Measurements from ENCODE around the gene DST. TPM values are rescaled to one million over a fixed set of nuclear protein-coding genes. Genes with fewer than 3 reads are reported as not detected.

DST gene
- total and polyA plus RNA-seq, 2 of the 8 experiments (the other 6 are each of a cell fraction or from before 2014, with no cell fraction given), result 49.4 to 116 TPM

GRCh38 chr6:56658326-56658725 lies 15.6 kb upstream of the DST start:
- peaks cover 0 to 5% (median 2%) of the 10 kb centered on the region in 4 experiments; a peak in 5 of 7 replicates for H3K4me1 ChIP-seq (replicated peaks in 1 of 4; ENCODE audit: control insufficient read depth in 3 of 4, insufficient read depth in 4 of 4, low read length in 3 of 4)
- H2BK12ac ChIP-seq (ENCODE audit: low read depth, low read length), result no peak overlapping the region
- no peak overlapping the region for H2BK15ac ChIP-seq (ENCODE audit: low read length)
- H3K23me2 ChIP-seq (ENCODE audit: low read depth, low read length), result no peaks in the 10 kb centered on the region; the same call in 1 of the 2 replicates
- CTCF ChIA-PET (ENCODE audit: partially characterized antibody), result interaction anchor here (1.4 to 1.7 kb wide), 3 partner anchors 21 to 99 kb away, joined by 3 to 4 read pairs (median 4); no protein-coding TSS in a partner anchor
- WGBS, 2 experiments (ENCODE audit: extremely low coverage in 1 of 2, insufficient coverage in 1 of 2, insufficient read length in 1 of 2, insufficient replicate concordance in 2 of 2, low coverage in 1 of 2, low lambda C conversion rate in 2 of 2, missing lambda C conversion rate in 1 of 2), result 88% methylated on average over 5 of the region's 5 CpGs; no CpG with 5 or more reads in 1 of the 2 experiments
- H3K4me2 ChIP-seq (ENCODE audit: insufficient read depth in 1 of 2, low read depth in 2 of 2, low read length in 2 of 2), result no peak overlapping the region
- no peak overlapping the region for H2BK120ac ChIP-seq (replicated peaks; ENCODE audit: low read depth, low read length)
- no peak overlapping the region for H3K4ac ChIP-seq (replicated peaks; ENCODE audit: insufficient read length, low read depth, low read length)
- peaks cover 0 to 15% of the 10 kb centered on the region in 2 experiments; a peak in 2 of 4 replicates for H3K79me2 ChIP-seq (ENCODE audit: control insufficient read depth in 1 of 2, insufficient read depth in 2 of 2, low read length in 2 of 2)
- H3K27me3 ChIP-seq (replicated peaks in 1 of 4; ENCODE audit: control insufficient read depth in 3 of 4, extremely low read depth in 1 of 4, insufficient read depth in 3 of 4, low read length in 3 of 4), result no peaks in the 10 kb centered on the region
- H3K79me1 ChIP-seq (ENCODE audit: low read depth, low read length), result no peaks in the 10 kb centered on the region
- no peak overlapping the region for H2AFZ ChIP-seq (ENCODE audit: low read length)
- no peaks in the 10 kb centered on the region for H3K36me3 ChIP-seq (ENCODE audit: control insufficient read depth in 2 of 4, insufficient read depth in 4 of 4, low read length in 3 of 4)
- H3K23ac ChIP-seq (ENCODE audit: insufficient read length), result no peak overlapping the region
- H4K20me1 ChIP-seq (replicated peaks in 1 of 2; ENCODE audit: control insufficient read depth in 1 of 2, insufficient read depth in 2 of 2, low read length in 2 of 2), result peaks cover 0 to 1% of the 10 kb centered on the region in 2 experiments
- H3K27ac ChIP-seq (ENCODE audit: low read depth, low read length), result no peak overlapping the region
- H2BK20ac ChIP-seq (ENCODE audit: low read length), result no peak overlapping the region
- no peak overlapping the region for H4K91ac ChIP-seq (replicated peaks; ENCODE audit: insufficient read length, low read length)
- H3K18ac ChIP-seq (ENCODE audit: extremely low read depth, low read length), result no peak overlapping the region
- no peak overlapping the region for H2BK5ac ChIP-seq (ENCODE audit: low read depth, low read length)
- DNase-seq (ENCODE audit: low read depth in 1 of 2, low spot score in 2 of 2) (no peak), FAIRE-seq (no peak)
- no peaks in the 10 kb centered on the region for H3K9me3 ChIP-seq (ENCODE audit: insufficient read depth in 2 of 2, low read depth in 1 of 2, low read length in 1 of 2)
- H2AK5ac ChIP-seq (ENCODE audit: low read depth, low read length), result no peak overlapping the region
- no peak overlapping the region for H3K14ac ChIP-seq (ENCODE audit: insufficient read length)
- H4K8ac ChIP-seq (ENCODE audit: extremely low read depth, insufficient read depth, low read length), result no peak overlapping the region
- H3K56ac ChIP-seq (replicated peaks; ENCODE audit: insufficient read length, low read depth, low read length), result no peak overlapping the region
- POLR2A ChIA-PET (ENCODE audit: partially characterized antibody), result no interaction called here
- no peak overlapping the region for H4K5ac ChIP-seq (ENCODE audit: insufficient read length, low read depth, low read length)
- no peak overlapping the region for H3K4me3 ChIP-seq (ENCODE audit: extremely low read depth in 1 of 4, insufficient read depth in 2 of 4, low read depth in 3 of 4, low read length in 4 of 4)
- no peak overlapping the region for H3K9ac ChIP-seq (replicated peaks in 1 of 4; ENCODE audit: extremely low read depth in 1 of 4, low read depth in 3 of 4, low read length in 3 of 4)
- TF ChIP-seq SIN3A (conservative IDR thresholded peaks at IDR 0.05 in 1 of 2, IDR thresholded peaks at IDR 0.05 in 1 of 2; ENCODE audit: low read depth in 1 of 2, low read length in 2 of 2) (no peak), EGR1 (IDR thresholded peaks at IDR 0.05; ENCODE audit: borderline replicate concordance, low read depth, low read length) (no peak), JUN (IDR thresholded peaks at IDR 0.05; ENCODE audit: low read depth, low read length) (no peak), CBX8 (IDR thresholded peaks at IDR 0.05; ENCODE audit: borderline replicate concordance, low read depth, low read length) (no peak), HDAC2 (IDR thresholded peaks at IDR 0.05; ENCODE audit: borderline replicate concordance in 1 of 2, low read depth in 2 of 2, low read length in 2 of 2) (no peak), CHD1 (IDR thresholded peaks at IDR 0.05; ENCODE audit: low read depth, low read length) (no peak), ATF2 (IDR thresholded peaks at IDR 0.05; ENCODE audit: low read length) (no peak), SP2 (IDR thresholded peaks at IDR 0.05; ENCODE audit: low read length) (no peak), RXRA (IDR thresholded peaks at IDR 0.05; ENCODE audit: insufficient read depth, low read depth, low read length) (no peak), GTF2F1 (IDR thresholded peaks at IDR 0.05; ENCODE audit: borderline replicate concordance, low read depth, low read length) (no peak), E2F6 (IDR thresholded peaks at IDR 0.05) (no peak)
